OCI-LY3 (cell line): ENCODE measurements around the gene MED13.

Experiments
- H2AFZ ChIP-seq: fragments of 200-600, 300-600 bp; shearing (Covaris generic); 2 replicates; pipeline ENCODE4 v1.6.0; 2014; ENCODE audit warnings: antibody characterized with exemption, low read depth, low read length
- H3K27ac ChIP-seq: fragments of 200-600, 300-600 bp; sonication (generic); 2 replicates; pipeline ENCODE4 v1.5.1; 2014; ENCODE audit warnings: mild to moderate bottlenecking, low read length, moderate library complexity, mixed read lengths
- H3K27me3 ChIP-seq: fragments of 200-600, 300-600 bp; sonication (generic); 2 replicates; pipeline ENCODE4 v1.6.1; 2014; ENCODE audit warnings: low read depth, low read length, mixed read lengths
- H3K36me3 ChIP-seq: fragments of 200-600, 300-600 bp; sonication (generic); replicated peaks from 2 replicates; pipeline ENCODE3; 2014; ENCODE audit warnings: low read depth, low read length, mixed read lengths
- H3K4me1 ChIP-seq: fragments of 300-600, 200-600 bp; sonication (generic); 2 replicates; pipeline ENCODE4 v1.6.1; 2014; ENCODE audit warnings: low read length, mixed read lengths
- H3K4me2 ChIP-seq: fragments of 200-600, 300-600 bp; sonication (generic); 2 replicates; pipeline ENCODE4 v1.6.1; 2014; ENCODE audit warnings: low read length, mixed read lengths
- H3K4me3 ChIP-seq: fragments of 300-600, 200-600 bp; sonication (generic); 2 replicates; pipeline ENCODE4 v1.5.1; 2014; ENCODE audit warnings: antibody characterized with exemption, mild to moderate bottlenecking, low read length, moderate library complexity
- H3K79me2 ChIP-seq: fragments of 300-600, 200-600 bp; shearing (Covaris generic); 2 replicates; pipeline ENCODE4 v1.6.1; 2014; ENCODE audit warnings: mild to moderate bottlenecking, low read length, mixed read lengths
- H3K9ac ChIP-seq: fragments of 300-600, 200-600 bp; shearing (Covaris generic); 2 replicates; pipeline ENCODE4 v1.6.0; 2014; ENCODE audit warnings: mild to moderate bottlenecking, low read length, moderate library complexity
- H3K9me3 ChIP-seq: fragments of 200-600, 300-600 bp; shearing (Covaris generic); 2 replicates; pipeline ENCODE4 v1.6.1; 2014; ENCODE audit warnings: low read length, mixed read lengths; ENCODE audit not compliant: insufficient read depth
- H4K20me1 ChIP-seq: fragments of 200-600, 300-600 bp; sonication (generic); 2 replicates; pipeline ENCODE4 v1.6.1; 2016; ENCODE audit warnings: low read length, mixed read lengths; ENCODE audit not compliant: insufficient read depth
- CTCF ChIP-seq: fragments of 200-600, 300-600 bp; sonication (generic); IDR thresholded peaks from 2 replicates; pipeline ENCODE4 v1.5.1; 2014; ENCODE audit warnings: antibody characterized with exemption, low read length, low read depth
- EZH2phosphoT487 ChIP-seq: fragments of 200-600 bp; shearing (Covaris generic); IDR thresholded peaks from 2 replicates; pipeline ENCODE4 v1.6.1; 2018; ENCODE audit warnings: antibody characterized with exemption, mixed run types, low read depth

The MED13 gene

GRCh38 chr17:61955619-61956018, 109.5 kb downstream of the MED13 start:
- Histone ChIP-seq H3K27me3 (no peaks in the 10 kb centered on the region), H3K36me3 (peaks cover 43% of the 10 kb centered on the region), H3K79me2 (no peaks in the 10 kb centered on the region), H4K20me1 (no peaks in the 10 kb centered on the region), H3K27ac (no peak overlapping the region), H3K4me1 (no peaks in the 10 kb centered on the region), H3K4me3 (no peak overlapping the region), H2AFZ (no peak overlapping the region), H3K9me3 (no peaks in the 10 kb centered on the region), H3K9ac (no peak overlapping the region), H3K4me2 (no peak overlapping the region)
- no peak for TF ChIP-seq CTCF
- TF ChIP-seq EZH2phosphoT487, result no peak

- Histone ChIP-seq H3K4me1 (no peaks in the 10 kb centered on the region), H4K20me1 (no peaks in the 10 kb centered on the region), H3K4me2 (no peak overlapping the region), H2AFZ (no peak overlapping the region), H3K79me2 (no peaks in the 10 kb centered on the region), H3K27me3 (no peaks in the 10 kb centered on the region), H3K27ac (no peak overlapping the region), H3K9me3 (no peaks in the 10 kb centered on the region), H3K9ac (no peak overlapping the region), H3K36me3 (peaks cover 51% of the 10 kb centered on the region), H3K4me3 (no peak overlapping the region)
- TF ChIP-seq EZH2phosphoT487 (no peak), CTCF (no peak)
Measured at GRCh38 chr17:61947367-61948078, 117.6 kb downstream of the MED13 start.

DNA sequence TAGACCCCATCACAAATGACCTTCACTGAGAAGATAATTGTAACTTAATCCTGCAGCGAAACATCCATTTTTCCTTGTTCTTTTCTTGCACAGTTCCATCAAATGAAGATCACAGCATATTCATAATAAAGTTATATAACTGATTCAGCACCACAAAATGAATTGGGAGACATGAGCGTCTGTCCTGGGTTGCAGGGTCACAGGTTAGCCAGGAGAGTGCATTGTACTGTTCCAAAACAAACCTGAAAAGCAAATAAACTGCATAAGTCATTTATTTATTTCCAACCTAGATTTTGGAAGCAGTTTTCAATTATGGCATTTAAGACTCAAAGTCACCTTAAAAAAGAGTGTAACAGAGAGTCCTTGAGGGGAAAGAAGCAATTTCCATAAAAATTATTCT, 118.7 kb downstream of the MED13 start:
- Histone ChIP-seq H3K27ac (no peak overlapping the region), H2AFZ (no peak overlapping the region), H3K9me3 (no peaks in the 10 kb centered on the region), H3K27me3 (no peaks in the 10 kb centered on the region), H3K36me3 (peaks cover 45% of the 10 kb centered on the region), H3K9ac (no peak overlapping the region), H3K4me2 (no peak overlapping the region), H4K20me1 (no peaks in the 10 kb centered on the region), H3K79me2 (no peaks in the 10 kb centered on the region), H3K4me3 (no peak overlapping the region), H3K4me1 (no peaks in the 10 kb centered on the region)
- TF ChIP-seq EZH2phosphoT487 (no peak), CTCF (no peak)

DNA sequence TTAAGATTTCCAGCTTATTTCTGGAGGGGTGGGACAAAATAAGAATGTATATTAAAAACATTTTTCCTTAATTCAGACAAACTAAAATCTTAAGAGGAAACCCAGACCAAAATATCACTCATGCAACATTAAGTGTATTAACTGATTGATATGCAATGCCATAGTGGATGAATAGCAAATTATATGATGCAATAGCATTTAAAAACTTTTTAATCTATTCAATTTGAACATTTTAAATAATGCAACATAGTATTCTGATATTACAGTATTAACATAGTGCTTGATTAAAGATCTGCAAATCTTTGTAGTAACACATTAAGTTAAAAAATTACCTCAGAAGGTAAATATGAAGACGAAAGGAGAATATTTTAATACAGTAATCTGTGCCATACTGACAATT, 122.0 kb downstream of the MED13 start:
- H3K27me3 ChIP-seq, result no peaks in the 10 kb centered on the region
- H3K36me3 ChIP-seq, result peaks cover 26% of the 10 kb centered on the region
- no peak overlapping the region for H2AFZ ChIP-seq
- no peak overlapping the region for H3K4me3 ChIP-seq
- H3K27ac ChIP-seq, result no peak overlapping the region
- no peaks in the 10 kb centered on the region for H4K20me1 ChIP-seq
- H3K4me1 ChIP-seq, result no peaks in the 10 kb centered on the region
- no peaks in the 10 kb centered on the region for H3K79me2 ChIP-seq
- no peak overlapping the region for H3K4me2 ChIP-seq
- no peaks in the 10 kb centered on the region for H3K9me3 ChIP-seq
- no peak for TF ChIP-seq CTCF
- TF ChIP-seq EZH2phosphoT487, result no peak
- H3K9ac ChIP-seq, result no peak overlapping the region
